COLO829 (cell line): ENCODE measurements around the gene ZBTB42.

Source experiments
- DNase-seq: peaks from one replicate; pipeline ENCODE4 v3.0.0; 2012; ENCODE audit warnings: low spot score

Gene ZBTB42

GRCh38 chr14:104800771-104801519 is at the start of gene ZBTB42:
Gene ZBTB42 (plus strand): TSS chr14:104801101. CDS start chr14:104801198, 97 bp downstream.
- DNase-seq: no peak

DNA sequence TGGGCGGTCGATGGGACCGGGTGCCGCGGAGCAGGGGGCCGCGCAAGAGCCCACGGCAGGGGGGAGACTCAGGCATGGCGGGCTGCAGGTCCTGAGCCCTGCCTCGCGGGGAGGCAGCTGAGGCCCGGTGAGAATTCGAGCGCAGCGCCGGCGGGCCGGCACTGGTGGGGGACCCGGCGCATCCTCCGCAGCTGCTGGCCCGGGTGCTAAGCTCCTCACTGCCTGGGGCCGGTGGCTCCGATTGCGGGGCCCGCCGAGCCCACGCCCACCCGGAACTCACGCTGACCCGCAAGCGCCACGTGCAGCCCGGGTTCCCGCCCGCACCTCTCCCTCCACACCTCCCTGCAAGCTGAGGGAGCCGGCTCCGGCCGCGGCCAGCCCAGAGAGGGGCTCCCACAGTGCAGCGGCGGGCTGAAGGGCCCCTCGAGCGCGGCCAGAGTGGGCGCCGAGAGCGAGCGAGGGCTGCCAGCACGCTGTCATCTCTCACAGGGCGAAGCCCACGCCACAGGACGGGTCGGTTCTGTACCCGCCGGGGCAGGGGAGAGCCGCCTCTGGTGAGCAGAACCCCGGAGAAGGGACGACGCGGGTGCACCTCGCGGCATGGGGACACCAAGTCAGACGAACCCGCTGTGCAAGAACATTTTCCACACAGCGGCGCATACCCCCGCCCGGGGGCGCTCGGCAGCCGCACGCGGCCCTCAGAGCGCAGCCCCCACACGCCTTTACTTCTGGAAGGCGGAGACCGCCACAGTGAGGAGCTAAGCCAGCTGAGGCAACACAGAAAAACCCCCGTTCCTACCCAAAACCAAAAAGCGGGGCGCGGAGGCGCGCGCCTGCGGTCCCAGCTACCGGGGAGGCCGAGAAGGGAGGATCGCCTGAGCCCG is 49.1 kb upstream of the ZBTB42 start:
- DNase-seq: no peak

GRCh38 chr14:104752423-104752734 is 48.5 kb upstream of the ZBTB42 start:
- no peak for DNase-seq

DNA sequence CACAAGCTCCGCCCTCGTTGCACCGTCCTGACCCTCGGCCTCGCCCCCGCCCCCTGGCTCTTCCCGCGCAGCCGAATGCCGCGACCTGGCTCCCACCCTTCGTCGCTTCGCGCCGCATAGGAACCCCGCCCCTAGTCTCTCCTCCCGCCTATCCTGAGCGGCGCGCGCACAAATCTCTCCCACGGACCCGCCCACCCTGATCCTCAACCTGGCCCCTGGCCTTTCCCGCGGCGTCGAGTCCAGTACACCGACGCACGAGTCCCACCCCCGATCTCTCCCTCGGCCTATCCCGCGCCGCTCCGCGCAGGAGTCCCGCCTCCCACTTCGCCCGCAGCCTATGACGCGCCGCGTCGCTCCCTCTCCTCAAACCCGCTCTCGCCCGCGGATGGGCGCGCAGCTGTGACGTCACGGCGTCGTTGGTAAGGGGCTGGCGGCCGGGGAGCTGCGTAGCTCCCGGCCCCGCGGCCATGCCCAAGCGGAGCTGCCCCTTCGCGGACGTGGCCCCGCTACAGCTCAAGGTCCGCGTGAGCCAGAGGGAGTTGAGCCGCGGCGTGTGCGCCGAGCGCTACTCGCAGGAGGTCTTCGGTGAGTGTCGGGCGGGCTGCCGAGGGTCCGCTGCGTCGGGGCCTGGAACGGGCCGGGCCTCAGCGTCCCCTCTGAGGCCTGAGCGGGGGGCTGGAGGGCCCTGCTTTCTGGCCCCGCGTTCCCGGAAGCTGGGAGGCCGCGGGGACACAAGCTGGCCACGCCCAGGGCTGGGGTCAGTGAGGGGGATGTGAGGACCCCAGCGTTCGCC is 48.0 kb upstream of the ZBTB42 start, which contains the start of gene SIVA1:
TSS of gene SIVA1 (plus strand) at position 413 of the 793 bp plus-strand sequence. CDS start at position 468, 55 bp downstream.
- peak; percentile 96 for DNase-seq

GRCh38 chr14:104753528-104754212 is 47.2 kb upstream of the ZBTB42 start:
- DNase-seq: no peak

- DNase-seq: no peak
Measured at GRCh38 chr14:104754213-104754851, 46.6 kb upstream of the ZBTB42 start.

DNA sequence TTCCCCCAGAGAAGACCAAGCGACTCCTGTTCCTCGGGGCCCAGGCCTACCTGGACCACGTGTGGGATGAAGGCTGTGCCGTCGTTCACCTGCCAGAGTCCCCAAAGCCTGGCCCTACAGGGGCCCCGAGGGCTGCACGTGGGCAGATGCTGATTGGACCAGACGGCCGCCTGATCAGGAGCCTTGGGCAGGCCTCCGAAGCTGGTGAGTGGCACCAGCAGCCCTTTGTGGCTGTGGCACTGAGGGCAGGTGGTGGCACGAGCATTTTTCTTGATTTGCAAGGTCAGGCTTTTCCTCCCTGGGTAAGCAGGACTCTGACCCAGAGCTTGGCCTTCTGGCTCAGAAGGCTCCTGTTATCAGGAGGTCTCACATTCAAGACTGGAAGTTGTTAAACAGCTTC is 45.3 kb upstream of the ZBTB42 start:
- no peak for DNase-seq

GRCh38 chr14:104756477-104757237 is 44.2 kb upstream of the ZBTB42 start:
- DNase-seq: no peak

- no peak for DNase-seq
Measured at GRCh38 chr14:104757238-104757585, 43.7 kb upstream of the ZBTB42 start.

- no peak for DNase-seq
Measured at GRCh38 chr14:104757681-104758392, 43.1 kb upstream of the ZBTB42 start.

- DNase-seq: no peak
Measured at GRCh38 chr14:104758981-104759969, 41.6 kb upstream of the ZBTB42 start.

DNA sequence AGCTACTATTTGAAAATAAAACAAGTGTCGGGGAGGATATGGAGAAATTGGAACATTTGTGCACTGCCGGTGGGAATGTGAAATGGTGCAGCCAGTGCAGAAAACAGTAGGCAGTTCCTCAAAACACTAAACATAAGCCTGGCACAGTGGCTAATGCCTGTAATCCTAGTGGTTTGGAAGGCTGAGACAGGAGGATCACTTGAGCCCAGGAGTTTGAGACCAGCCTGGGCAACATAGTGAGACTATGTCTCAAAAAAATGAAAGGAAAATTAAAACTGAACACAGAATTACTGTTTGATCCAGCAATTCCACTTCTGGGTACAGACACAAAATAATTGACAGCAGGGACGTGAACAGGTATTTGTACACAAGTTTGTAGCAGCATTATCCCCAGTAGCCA is 35.4 kb upstream of the ZBTB42 start:
- DNase-seq: no peak

DNA sequence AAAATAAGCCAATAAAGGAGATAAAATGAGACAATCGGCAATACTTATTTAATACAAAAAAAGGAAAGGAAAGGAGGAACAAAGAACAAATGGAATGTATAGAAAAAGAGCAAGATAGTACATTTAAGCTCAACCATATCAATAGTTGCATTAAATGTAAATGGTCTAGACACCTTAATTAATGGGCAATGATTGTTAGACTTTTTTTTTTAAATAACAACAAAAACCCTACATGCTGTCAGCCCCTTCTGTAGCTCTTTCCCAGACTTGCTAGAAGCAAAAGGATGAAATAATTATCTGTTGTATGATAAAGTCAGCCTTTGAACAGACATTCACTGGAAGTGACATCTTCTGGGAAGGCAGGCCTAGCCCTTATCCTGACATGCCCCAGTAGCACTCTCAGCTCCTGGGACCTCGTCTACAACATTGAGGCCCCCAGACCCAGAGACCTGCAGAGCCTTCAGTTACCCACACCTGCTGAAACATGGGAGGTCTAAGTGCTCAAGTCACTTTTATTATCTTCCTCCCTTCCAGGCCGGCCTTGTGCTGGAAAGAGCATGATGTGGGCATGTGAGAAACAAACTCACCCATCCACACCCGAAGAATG is 34.5 kb upstream of the ZBTB42 start:
- no peak for DNase-seq

DNA sequence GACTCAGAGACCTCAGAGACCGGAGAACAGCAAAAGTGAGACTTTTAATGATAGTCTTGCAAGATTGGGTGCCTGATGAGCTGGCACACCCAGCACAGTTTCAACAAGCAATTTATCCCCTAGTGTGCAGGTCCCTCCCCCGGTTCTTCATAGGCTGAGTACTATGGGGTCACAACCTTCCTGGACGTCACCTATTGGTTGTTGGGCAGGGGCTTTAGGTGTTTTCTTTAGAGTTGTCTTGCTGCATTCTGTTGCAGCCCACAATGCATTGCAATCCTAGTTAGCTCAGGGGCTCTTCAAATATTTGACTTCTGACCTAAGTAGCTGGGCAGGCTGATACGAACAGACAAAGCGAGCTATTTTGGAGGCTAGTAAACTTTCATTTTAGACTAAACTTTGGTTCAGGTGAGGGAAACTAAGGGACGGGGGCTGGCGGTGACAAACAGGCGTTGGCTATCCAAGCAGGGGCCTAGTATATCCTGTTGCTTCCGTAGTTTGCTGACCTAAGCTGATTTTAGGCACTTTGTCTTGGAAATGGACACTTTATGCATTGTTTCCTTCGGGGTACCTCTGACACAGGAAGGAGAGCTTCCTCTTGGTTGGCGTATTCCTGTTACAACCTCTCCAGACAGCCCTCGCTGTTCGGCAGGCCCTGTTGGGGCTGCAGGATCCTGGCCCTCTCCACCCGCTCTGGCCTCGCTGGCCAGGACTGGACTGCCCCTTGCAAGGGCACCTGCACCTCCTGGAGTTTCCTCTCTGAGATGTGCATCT is 33.9 kb upstream of the ZBTB42 start:
- no peak for DNase-seq

- no peak for DNase-seq
Measured at GRCh38 chr14:104767634-104767918, 33.3 kb upstream of the ZBTB42 start.

GRCh38 chr14:104768437-104769323 is 32.2 kb upstream of the ZBTB42 start:
- DNase-seq: peak; percentile 70
